Measurements from ENCODE around the gene FBF1. TPM values are rescaled to one million over a fixed set of nuclear protein-coding genes. Genes with fewer than 3 reads are reported as not detected.

FBF1 gene
- total RNA-seq, 1 experiment from 2014 or later: 8.3 TPM

DNA sequence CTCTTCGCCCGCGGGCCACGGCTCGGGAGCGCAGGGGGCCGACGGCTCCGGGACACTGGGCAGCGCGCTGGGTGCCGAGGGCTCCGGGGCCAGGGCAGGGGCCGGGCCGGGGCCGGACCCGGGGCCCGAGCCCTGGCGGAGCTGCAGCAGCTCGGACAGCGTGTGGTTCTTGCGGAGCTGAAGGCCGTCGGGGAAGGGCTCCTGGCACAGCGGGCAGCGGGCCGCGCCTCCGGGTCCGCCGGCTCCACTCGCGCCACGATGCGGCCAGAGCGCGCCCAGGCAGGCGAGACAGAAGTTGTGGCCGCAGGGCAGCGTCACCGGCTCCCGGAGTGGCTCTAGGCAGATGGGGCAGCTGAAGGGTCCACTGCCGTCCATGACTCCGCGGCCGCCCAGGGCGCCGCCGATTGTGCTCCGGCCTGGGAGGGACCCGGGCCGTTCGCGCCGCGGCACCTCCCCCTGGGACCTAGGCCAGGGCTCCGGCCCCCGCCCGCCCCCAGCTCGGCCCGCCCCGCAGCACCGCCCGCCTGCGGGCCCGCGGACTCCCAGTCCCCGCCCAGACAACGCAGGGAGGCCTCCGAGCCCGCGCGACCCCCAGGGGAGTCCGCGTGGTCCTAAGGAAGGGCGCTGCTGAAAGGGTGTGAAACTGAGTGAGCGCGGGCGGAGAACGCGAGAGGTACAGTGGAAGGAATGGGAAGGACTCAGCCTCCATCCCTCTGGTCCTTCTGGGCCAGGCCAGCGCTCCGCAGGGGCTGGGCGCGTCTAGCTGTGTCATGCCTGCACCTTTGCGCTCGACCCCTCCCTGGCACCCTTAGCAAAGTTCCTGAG is 62.5 kb downstream of the FBF1 start, which contains the start of gene TRIM47:
Gene TRIM47 (minus strand): TSS at position 408 of the 825 bp plus-strand sequence. CDS start 33 bp downstream, at position 375.
- H3K27me3 Mint-ChIP-seq (ENCODE audit: low read depth): peaks cover 49% of the 10 kb centered on the region
- Histone ChIP-seq H3K79me1 (ENCODE audit: insufficient read depth, low read depth, low read length, poor library complexity, severe bottlenecking) (no peaks in the 10 kb centered on the region), H2BK15ac (ENCODE audit: low read depth, low read length) (no peak within 1 kb of the TSS), H3K4me2 (ENCODE audit: insufficient read depth, insufficient read length, low read length) (peak within 1 kb of the TSS; percentile 61), H3K4ac (ENCODE audit: low read depth, low read length) (no peak within 1 kb of the TSS), H3K79me2 (ENCODE audit: insufficient read depth, low read length) (no peaks in the 10 kb centered on the region), H3K18ac (ENCODE audit: insufficient read length, low read depth, low read length) (no peak within 1 kb of the TSS), H2BK120ac (ENCODE audit: low read depth, low read length, poor library complexity, severe bottlenecking) (no peak within 1 kb of the TSS), H2BK20ac (ENCODE audit: low read depth, low read length, poor library complexity, severe bottlenecking) (no peak within 1 kb of the TSS), H3K23me2 (ENCODE audit: insufficient read length, low read depth, low read length, poor library complexity, severe bottlenecking) (peaks cover 8% of the 10 kb centered on the region), H3K9me3 (ENCODE audit: control insufficient read depth, low read depth, low read length) (no peaks in the 10 kb centered on the region), H3K23ac (ENCODE audit: insufficient read length, low read depth, low read length) (no peak within 1 kb of the TSS), H2AK5ac (ENCODE audit: insufficient read length, low read length) (no peak within 1 kb of the TSS), H2BK5ac (ENCODE audit: insufficient read length, low read length) (no peak within 1 kb of the TSS), H2AFZ (ENCODE audit: low read length) (no peak within 1 kb of the TSS), H4K20me1 (ENCODE audit: control insufficient read depth, insufficient read depth, insufficient read length) (no peaks in the 10 kb centered on the region), H3K27me3 (ENCODE audit: insufficient read depth, low read length) (peaks cover 3% of the 10 kb centered on the region; the same call in 1 of the 2 replicates), H4K91ac (ENCODE audit: insufficient read length, low read depth, low read length) (no peak within 1 kb of the TSS), H4K8ac (replicated peaks; ENCODE audit: insufficient read length, low read depth, low read length) (no peak within 1 kb of the TSS), H3K9ac (ENCODE audit: extremely low read depth, insufficient read length, low read length) (no peak within 1 kb of the TSS), H3T11ph (ENCODE audit: low read length) (no peak within 1 kb of the TSS), H3K14ac (ENCODE audit: insufficient read depth, low read length) (peak within 1 kb of the TSS; percentile 43; the same call in 1 of the 2 replicates), H3K27ac (ENCODE audit: insufficient read length, low read depth, low read length) (no peak within 1 kb of the TSS), H4K5ac (ENCODE audit: insufficient read length, low read depth, low read length) (no peak within 1 kb of the TSS), H3K4me1 (ENCODE audit: insufficient read depth, low read length) (peaks cover 3% of the 10 kb centered on the region; the same call in 1 of the 2 replicates), H2BK12ac (ENCODE audit: insufficient read length, low read depth, low read length) (no peak within 1 kb of the TSS), H3K56ac (ENCODE audit: insufficient read length, low read depth, low read length) (no peak within 1 kb of the TSS)
- peak within 1 kb of the TSS; percentile 64 to 82 for H3K4me3 Mint-ChIP-seq
- peak; percentile 69 for DNase-seq
- H3K4me1 Mint-ChIP-seq: peaks cover 17 to 18% of the 10 kb centered on the region in 2 experiments
- WGBS (ENCODE audit: extremely low coverage, insufficient read length, low lambda C conversion rate): no CpG with 5 or more reads among the region's 87 CpGs
- H3K9me3 Mint-ChIP-seq: no peaks in the 10 kb centered on the region; a peak in 1 of 5 replicates
- TF ChIP-seq, protein P1, sequence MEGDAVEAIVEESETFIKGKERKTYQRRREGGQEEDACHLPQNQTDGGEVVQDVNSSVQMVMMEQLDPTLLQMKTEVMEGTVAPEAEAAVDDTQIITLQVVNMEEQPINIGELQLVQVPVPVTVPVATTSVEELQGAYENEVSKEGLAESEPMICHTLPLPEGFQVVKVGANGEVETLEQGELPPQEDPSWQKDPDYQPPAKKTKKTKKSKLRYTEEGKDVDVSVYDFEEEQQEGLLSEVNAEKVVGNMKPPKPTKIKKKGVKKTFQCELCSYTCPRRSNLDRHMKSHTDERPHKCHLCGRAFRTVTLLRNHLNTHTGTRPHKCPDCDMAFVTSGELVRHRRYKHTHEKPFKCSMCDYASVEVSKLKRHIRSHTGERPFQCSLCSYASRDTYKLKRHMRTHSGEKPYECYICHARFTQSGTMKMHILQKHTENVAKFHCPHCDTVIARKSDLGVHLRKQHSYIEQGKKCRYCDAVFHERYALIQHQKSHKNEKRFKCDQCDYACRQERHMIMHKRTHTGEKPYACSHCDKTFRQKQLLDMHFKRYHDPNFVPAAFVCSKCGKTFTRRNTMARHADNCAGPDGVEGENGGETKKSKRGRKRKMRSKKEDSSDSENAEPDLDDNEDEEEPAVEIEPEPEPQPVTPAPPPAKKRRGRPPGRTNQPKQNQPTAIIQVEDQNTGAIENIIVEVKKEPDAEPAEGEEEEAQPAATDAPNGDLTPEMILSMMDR (conservative IDR thresholded peaks at IDR 0.05): peak; percentile 6; the same call in 1 of the 3 replicates
- H3K36me3 Mint-ChIP-seq (ENCODE audit: insufficient read depth in 1 of 3, low read depth in 3 of 3): no peaks in the 10 kb centered on the region; a peak in 2 of 7 replicates
- H3K27ac Mint-ChIP-seq: no peak within 1 kb of the TSS; a peak in 1 of 7 replicates

Measured in H9 (cell line).